Endodermal cell (in vitro differentiated cells): ENCODE measurements around the gene ASB6. TPM values are rescaled to one million over a fixed set of nuclear protein-coding genes. Genes with fewer than 3 reads are reported as not detected.

Experiments used
- DNase-seq: peaks from one replicate; pipeline ENCODE4 v3.0.0-alpha.2; 2017
- H3K27ac ChIP-seq: 2 replicates; pipeline ENCODE4 v1.5.1; 2013; ENCODE audit warnings: mild to moderate bottlenecking, low read depth, low read length, moderate library complexity
- H3K27me3 ChIP-seq: 2 replicates; pipeline ENCODE4 v1.6.1; 2013; ENCODE audit warnings: mild to moderate bottlenecking, low read length, moderate library complexity; ENCODE audit not compliant: insufficient read depth, control insufficient read depth, poor library complexity, severe bottlenecking
- H3K36me3 ChIP-seq: 2 replicates; pipeline ENCODE4 v1.7.0; 2013; ENCODE audit warnings: mild to moderate bottlenecking, low read length, moderate library complexity; ENCODE audit not compliant: control insufficient read depth, insufficient read depth
- H3K4me1 ChIP-seq: one replicate; pipeline ENCODE4 v1.7.0; 2013; ENCODE audit warnings: low read length; ENCODE audit not compliant: control insufficient read depth, insufficient read depth
- H3K4me3 ChIP-seq: 2 replicates; pipeline ENCODE4 v1.5.1; 2013; ENCODE audit warnings: mild to moderate bottlenecking, low read length, moderate library complexity
- H3K9ac ChIP-seq: 2 replicates; pipeline ENCODE4 v1.6.1; 2013; ENCODE audit warnings: mild to moderate bottlenecking, low read length, moderate library complexity; ENCODE audit not compliant: poor library complexity, severe bottlenecking; ENCODE audit errors: extremely low read depth
- H3K9me3 ChIP-seq: 2 replicates; pipeline ENCODE4 v1.6.1; 2013; ENCODE audit warnings: mild to moderate bottlenecking, low read length, moderate library complexity; ENCODE audit not compliant: control insufficient read depth
- H3K27ac Mint-ChIP-seq: 2 replicates; pipeline ENCODE4 v1.8.0; 2020; ENCODE audit warnings: mixed read lengths
- H3K27me3 Mint-ChIP-seq: 2 replicates; pipeline ENCODE4 v1.8.0; 2021; ENCODE audit warnings: mild to moderate bottlenecking, mixed read lengths; ENCODE audit not compliant: insufficient read depth
- H3K36me3 Mint-ChIP-seq: 2 replicates; pipeline ENCODE4 v1.8.0; 2020; ENCODE audit warnings: low read depth, mixed read lengths
- H3K4me1 Mint-ChIP-seq: 2 replicates; pipeline ENCODE4 v1.8.0; 2020; ENCODE audit warnings: mixed read lengths
- H3K4me3 Mint-ChIP-seq: 2 replicates; pipeline ENCODE4 v1.8.0; 2020; ENCODE audit warnings: mild to moderate bottlenecking, moderate library complexity, mixed read lengths
- H3K9me3 Mint-ChIP-seq: 2 replicates; pipeline ENCODE4 v1.8.0; 2020; ENCODE audit warnings: mild to moderate bottlenecking, mixed read lengths
- WGBS, 2 experiments: methylation state at CpG; one replicate each; pipeline versions ENCODE4 v1.1.5 to v1.1.7; 2013; ENCODE audit warnings: missing lambda C conversion rate in 2 of 2, mixed read lengths in 1 of 2; ENCODE audit not compliant: insufficient coverage in 1 of 2, insufficient read length in 1 of 2; 5-methylcytosine and 5-hydroxymethylcytosine counted together
- total RNA-seq, 2 donors: library from RNA; stranded (reverse); fragmentation: NEBNext Ultra II Directional in 1 of 2; extraction: Animal tissue kit (Norgen Biotek cat#: 25700) in 1 of 2; gene quantifications; 2 replicates in 1 of 2; 3 replicates in 1 of 2; pipeline ENCODE4 v1.2.1, GENCODE V29; 2021
- TF ChIP-seq, protein P1 (sequence below): fragments of 200-600 bp; sonication (generic); conservative IDR thresholded peaks from 2 replicates; pipeline ENCODE4 v1.5.0; 2021; ENCODE audit warnings: antibody characterized with exemption, mild to moderate bottlenecking

The ASB6 gene
- total RNA-seq, 2 donors from 2014 or later = 19.8 to 20.2 TPM

DNA sequence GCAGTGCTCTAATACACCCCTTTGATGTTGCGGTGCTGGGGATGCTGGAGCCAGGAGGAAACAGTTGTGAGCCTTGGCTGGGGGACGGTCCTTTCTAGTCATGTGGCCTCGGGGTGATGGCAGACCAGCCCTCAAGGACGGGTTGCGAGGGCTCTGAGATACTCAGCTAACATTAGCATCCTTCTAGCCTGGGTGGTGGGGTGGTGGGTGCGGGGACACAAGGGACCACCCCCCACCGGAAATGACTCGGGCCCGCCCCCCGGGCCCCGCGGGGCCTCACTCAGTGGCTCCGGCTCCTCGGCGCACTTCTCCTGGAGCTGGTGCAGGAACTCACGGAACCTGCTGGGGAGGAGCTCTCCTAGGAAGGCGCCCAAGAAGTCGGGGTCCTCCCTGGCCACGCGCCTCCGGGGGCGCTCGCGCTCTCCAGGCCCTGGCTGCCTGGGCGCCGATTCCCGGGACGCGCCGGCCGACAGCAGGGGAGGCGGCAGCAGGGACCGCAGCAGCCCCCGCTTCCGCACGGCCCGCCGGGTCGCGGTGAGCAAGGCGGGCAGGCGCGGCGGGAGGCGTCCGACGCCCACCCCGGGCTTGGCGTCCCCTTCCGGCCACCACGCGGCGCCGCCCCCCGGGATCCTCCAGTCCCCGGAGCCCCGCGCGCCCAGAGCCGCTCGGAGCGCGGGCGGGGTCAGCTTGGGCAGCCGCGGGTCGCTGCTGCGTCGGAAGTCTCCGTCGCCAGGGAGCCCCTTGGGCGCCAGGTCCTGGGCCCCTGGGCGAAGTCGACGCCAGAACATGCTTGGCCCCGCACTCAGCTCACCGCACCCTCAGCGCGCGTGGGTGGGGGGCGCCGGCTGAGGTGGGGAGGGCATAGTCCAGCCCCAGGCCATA lies 21.9 kb downstream of the ASB6 start:
- Histone ChIP-seq H3K9ac (no peak overlapping the region), H3K27ac (no peak overlapping the region), H3K4me3 (peak overlapping the region; percentile 76), H3K36me3 (no peaks in the 10 kb centered on the region), H3K9me3 (no peaks in the 10 kb centered on the region), H3K27me3 (peaks cover 30% of the 10 kb centered on the region), H3K4me1 (no peaks in the 10 kb centered on the region)
- no peak overlapping the region for H3K27ac Mint-ChIP-seq
- TF ChIP-seq, protein P1, sequence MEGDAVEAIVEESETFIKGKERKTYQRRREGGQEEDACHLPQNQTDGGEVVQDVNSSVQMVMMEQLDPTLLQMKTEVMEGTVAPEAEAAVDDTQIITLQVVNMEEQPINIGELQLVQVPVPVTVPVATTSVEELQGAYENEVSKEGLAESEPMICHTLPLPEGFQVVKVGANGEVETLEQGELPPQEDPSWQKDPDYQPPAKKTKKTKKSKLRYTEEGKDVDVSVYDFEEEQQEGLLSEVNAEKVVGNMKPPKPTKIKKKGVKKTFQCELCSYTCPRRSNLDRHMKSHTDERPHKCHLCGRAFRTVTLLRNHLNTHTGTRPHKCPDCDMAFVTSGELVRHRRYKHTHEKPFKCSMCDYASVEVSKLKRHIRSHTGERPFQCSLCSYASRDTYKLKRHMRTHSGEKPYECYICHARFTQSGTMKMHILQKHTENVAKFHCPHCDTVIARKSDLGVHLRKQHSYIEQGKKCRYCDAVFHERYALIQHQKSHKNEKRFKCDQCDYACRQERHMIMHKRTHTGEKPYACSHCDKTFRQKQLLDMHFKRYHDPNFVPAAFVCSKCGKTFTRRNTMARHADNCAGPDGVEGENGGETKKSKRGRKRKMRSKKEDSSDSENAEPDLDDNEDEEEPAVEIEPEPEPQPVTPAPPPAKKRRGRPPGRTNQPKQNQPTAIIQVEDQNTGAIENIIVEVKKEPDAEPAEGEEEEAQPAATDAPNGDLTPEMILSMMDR = peak; percentile 42
- H3K36me3 Mint-ChIP-seq = no peaks in the 10 kb centered on the region
- DNase-seq = peak; percentile 78
- peaks cover 10% of the 10 kb centered on the region for H3K4me1 Mint-ChIP-seq
- H3K4me3 Mint-ChIP-seq = peak overlapping the region; percentile 47
- 3 to 6% methylated on average over 37 to 82 of the region's 82 CpGs for WGBS, 2 experiments
- H3K27me3 Mint-ChIP-seq = peaks cover 38% of the 10 kb centered on the region
- no peaks in the 10 kb centered on the region for H3K9me3 Mint-ChIP-seq

DNA sequence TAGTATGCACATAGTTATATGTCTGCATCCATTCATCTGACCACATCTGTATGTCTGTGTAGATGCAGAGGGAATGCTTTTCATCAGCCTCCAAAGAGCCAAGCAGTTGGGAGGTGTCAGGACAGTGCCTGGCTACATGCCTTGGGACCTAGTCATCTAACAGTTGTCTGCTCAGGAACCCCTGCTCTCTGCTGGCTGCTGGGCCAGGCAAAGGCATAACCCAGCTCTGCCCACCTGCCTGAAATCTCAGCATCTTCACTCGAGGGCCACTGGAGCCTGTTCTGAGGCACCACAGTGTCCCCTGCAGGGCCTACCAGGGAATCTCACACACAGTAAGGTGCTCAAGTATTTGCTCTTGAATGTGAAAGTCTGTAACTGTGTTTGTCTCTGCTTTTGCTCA lies 24.8 kb downstream of the ASB6 start:
- Histone ChIP-seq H3K9me3 (no peaks in the 10 kb centered on the region), H3K4me3 (no peak overlapping the region), H3K36me3 (no peaks in the 10 kb centered on the region), H3K27ac (no peak overlapping the region), H3K4me1 (no peaks in the 10 kb centered on the region), H3K9ac (no peak overlapping the region), H3K27me3 (peaks cover 30% of the 10 kb centered on the region)
- DNase-seq = peak; percentile 83
- Mint-ChIP-seq H3K4me1 (peaks cover 3% of the 10 kb centered on the region), H3K27ac (no peak overlapping the region), H3K27me3 (peaks cover 43% of the 10 kb centered on the region), H3K9me3 (no peaks in the 10 kb centered on the region), H3K36me3 (no peaks in the 10 kb centered on the region), H3K4me3 (no peak overlapping the region)
- WGBS, 2 experiments = 20 to 40% methylated on average over 1 of the region's 1 CpG
- TF ChIP-seq, protein P1 = peak; percentile 81

DNA sequence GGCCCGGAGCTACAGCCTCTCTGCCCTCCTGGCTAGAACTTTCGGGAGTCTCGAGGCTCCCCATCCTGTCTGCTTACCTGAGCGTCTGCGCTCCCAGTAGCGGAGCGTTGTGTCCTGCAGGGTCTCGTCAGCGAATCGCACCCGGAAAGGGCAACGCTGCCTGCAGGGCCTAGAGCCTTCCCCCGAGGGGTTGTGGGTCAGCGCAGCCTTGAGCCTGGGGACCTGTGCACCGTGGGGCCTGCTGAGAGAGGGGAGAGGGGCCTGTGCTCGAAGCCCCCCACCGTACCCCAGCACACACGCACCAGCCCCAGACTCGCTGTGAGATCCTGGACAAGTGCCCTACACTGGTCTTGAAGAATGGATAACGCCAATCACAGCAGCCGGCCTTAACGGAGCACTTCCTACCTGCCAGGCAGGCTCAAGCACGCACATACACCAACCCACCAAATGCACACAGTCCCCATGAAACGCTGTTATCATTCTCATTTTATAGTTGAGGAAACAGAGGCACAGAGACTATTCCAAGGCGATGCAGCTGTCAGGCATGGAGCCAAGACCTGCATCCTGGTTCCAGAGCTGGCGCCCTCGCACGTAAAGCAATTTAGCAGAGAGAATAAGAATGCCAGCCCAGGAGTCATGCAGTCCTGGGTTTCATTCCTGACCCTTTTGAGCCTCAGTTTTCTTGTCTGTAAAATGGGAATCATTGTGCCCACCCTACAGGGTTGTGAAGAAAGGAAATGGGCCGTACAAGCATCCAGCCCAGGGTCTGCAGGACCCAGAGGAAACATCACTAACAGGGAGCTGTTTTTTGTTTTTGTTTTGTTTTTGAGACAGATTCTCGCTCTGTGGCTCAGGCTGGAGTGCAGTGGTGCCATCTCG lies 26.3 kb downstream of the ASB6 start:
- H3K4me1 Mint-ChIP-seq = peaks cover 2% of the 10 kb centered on the region
- 93 to 95% methylated on average over 10 to 31 of the region's 31 CpGs for WGBS, 2 experiments
- Histone ChIP-seq H3K36me3 (no peaks in the 10 kb centered on the region), H3K4me3 (no peak overlapping the region), H3K27ac (no peak overlapping the region), H3K27me3 (peaks cover 17% of the 10 kb centered on the region), H3K4me1 (no peaks in the 10 kb centered on the region), H3K9me3 (no peaks in the 10 kb centered on the region), H3K9ac (no peak overlapping the region)
- no peaks in the 10 kb centered on the region for H3K9me3 Mint-ChIP-seq
- H3K27me3 Mint-ChIP-seq = peaks cover 31% of the 10 kb centered on the region
- H3K27ac Mint-ChIP-seq = no peak overlapping the region
- DNase-seq = no peak
- H3K36me3 Mint-ChIP-seq = no peaks in the 10 kb centered on the region
- no peak overlapping the region for H3K4me3 Mint-ChIP-seq
- TF ChIP-seq, protein P1 = no peak
